Gastrocnemius medialis (tissue), 4 donors: ENCODE measurements around the gene MCFD2. TPM values are rescaled to one million over a fixed set of nuclear protein-coding genes. Genes with fewer than 3 reads are reported as not detected.

Source experiments
- ATAC-seq, 2 donors: fragments of 150-250 bp; one replicate each; pipeline ENCODE4 v1.9.1; 2016
- DNase-seq, 2 donors: peaks; one replicate each; pipeline ENCODE4 v3.0.0-alpha.2; 2019
- H3K27ac ChIP-seq, 4 donors: fragments of 200-600 bp; sonication (generic); 1 replicate in 1 of 4; 2 replicates in 3 of 4; pipeline ENCODE4 v1.5.1; 2016 to 2018; ENCODE audit warnings: mild to moderate bottlenecking in 2 of 4, moderate library complexity in 1 of 4
- H3K27me3 ChIP-seq, 3 donors: fragments of 200-600 bp; sonication (generic) in 2 of 3; 1 replicate in 1 of 3; 2 replicates in 2 of 3; pipeline versions ENCODE4 v1.5.1 to v1.6.0; 2016 to 2019; ENCODE audit warnings: mild to moderate bottlenecking in 1 of 3, moderate library complexity in 1 of 3
- H3K36me3 ChIP-seq, 2 donors: fragments of 200-600 bp; sonication (generic) in 1 of 2; one replicate each; pipeline ENCODE4 v1.5.1; 2017 to 2018
- H3K4me1 ChIP-seq, 2 donors: fragments of 200-600 bp; sonication (generic) in 1 of 2; one replicate each; pipeline ENCODE4 v1.5.1; 2016 to 2017; ENCODE audit warnings: mild to moderate bottlenecking in 2 of 2
- H3K4me3 ChIP-seq, 4 donors: fragments of 200-600 bp; sonication (generic) in 3 of 4; 1 replicate in 1 of 4; 2 replicates in 3 of 4; pipeline ENCODE4 v1.5.1; 2016 to 2019; ENCODE audit warnings: mild to moderate bottlenecking in 2 of 4
- H3K9me3 ChIP-seq, 3 donors: fragments of 200-600 bp; sonication (generic) in 2 of 3; 1 replicate in 1 of 3; 2 replicates in 2 of 3; pipeline ENCODE4 v1.5.1; 2016 to 2019
- POLR2A ChIP-seq, 2 donors: fragments of 450-650 bp; IDR thresholded peaks; one replicate each; pipeline ENCODE4 v1.6.1; 2017; ENCODE audit warnings: antibody characterized with exemption in 2 of 2, mild to moderate bottlenecking in 2 of 2, moderate library complexity in 2 of 2
- in situ Hi-C, 4 donors: fragments of 200-750 bp; cut with MboI; loops; one replicate each; pipeline versions ENCODE4 v1.15.0 to v1.8.0; 2017; ENCODE audit warnings: low sequenced_read_pairs in 4 of 4
- intact Hi-C: fragments of 100-400 bp; cut with DNase I; formaldehyde crosslinking; loops from one replicate; pipeline ENCODE4 v1.15.1; 2023; ENCODE audit warnings: low total_unique reads
- total RNA-seq, 4 donors: library from RNA; depleted of rRNA; stranded (reverse); fragments of >200 nt; gene quantifications; one replicate each; pipeline versions ENCODE4 v1.1.0 to v1.2.3, GENCODE V29; 2016
- TF ChIP-seq, protein P1 (sequence below), 5 experiments: fragments of 450-650 bp in 3 of 5; fragments of 200-600 bp in 2 of 5; sonication (generic) in 2 of 5; IDR thresholded peaks in 4 of 5; conservative IDR thresholded peaks in 1 of 5; 1 replicate in 4 of 5; 2 replicates in 1 of 5; pipeline ENCODE4 v1.5.1; 2016 to 2019; ENCODE audit warnings: antibody characterized with exemption in 5 of 5, mild to moderate bottlenecking in 3 of 5, moderate library complexity in 3 of 5

MCFD2 gene
- total RNA-seq, 4 donors from 2014 or later, result 87.9 to 182 (median 106) TPM

DNA sequence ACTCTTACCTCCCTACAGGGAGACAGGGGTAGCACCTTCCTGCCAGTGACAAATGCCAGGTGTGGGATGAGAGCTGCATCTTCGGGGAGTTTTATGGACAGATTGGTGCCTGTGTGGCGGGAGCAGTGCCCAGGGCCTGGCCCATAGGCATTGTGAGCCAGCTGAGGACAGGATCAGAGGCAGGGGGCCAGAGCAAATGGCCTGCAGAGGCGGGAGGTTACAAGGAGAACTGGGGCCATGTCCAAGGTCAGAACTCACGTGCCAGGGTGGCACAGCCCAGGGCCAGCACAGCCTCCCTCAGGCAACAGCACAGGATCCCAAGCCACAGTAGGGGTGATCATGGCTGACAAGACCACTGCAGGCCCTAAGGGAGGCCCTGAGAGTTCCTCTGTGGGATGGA is 40.2 kb upstream of the MCFD2 start:
- ATAC-seq (peak; percentile 10 to 33), DNase-seq (peak in 1 of 2 donors; percentile 46)
- no peak for TF ChIP-seq POLR2A (IDR thresholded peaks at IDR 0.05)
- TF ChIP-seq, protein P1, sequence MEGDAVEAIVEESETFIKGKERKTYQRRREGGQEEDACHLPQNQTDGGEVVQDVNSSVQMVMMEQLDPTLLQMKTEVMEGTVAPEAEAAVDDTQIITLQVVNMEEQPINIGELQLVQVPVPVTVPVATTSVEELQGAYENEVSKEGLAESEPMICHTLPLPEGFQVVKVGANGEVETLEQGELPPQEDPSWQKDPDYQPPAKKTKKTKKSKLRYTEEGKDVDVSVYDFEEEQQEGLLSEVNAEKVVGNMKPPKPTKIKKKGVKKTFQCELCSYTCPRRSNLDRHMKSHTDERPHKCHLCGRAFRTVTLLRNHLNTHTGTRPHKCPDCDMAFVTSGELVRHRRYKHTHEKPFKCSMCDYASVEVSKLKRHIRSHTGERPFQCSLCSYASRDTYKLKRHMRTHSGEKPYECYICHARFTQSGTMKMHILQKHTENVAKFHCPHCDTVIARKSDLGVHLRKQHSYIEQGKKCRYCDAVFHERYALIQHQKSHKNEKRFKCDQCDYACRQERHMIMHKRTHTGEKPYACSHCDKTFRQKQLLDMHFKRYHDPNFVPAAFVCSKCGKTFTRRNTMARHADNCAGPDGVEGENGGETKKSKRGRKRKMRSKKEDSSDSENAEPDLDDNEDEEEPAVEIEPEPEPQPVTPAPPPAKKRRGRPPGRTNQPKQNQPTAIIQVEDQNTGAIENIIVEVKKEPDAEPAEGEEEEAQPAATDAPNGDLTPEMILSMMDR (IDR thresholded peaks at IDR 0.05 in 4 of 5, conservative IDR thresholded peaks at IDR 0.05 in 1 of 5), result no peak
- H3K4me1 ChIP-seq, result peaks cover 20 to 22% of the 10 kb centered on the region in 2 donors
- intact Hi-C loops, result no loop called here
- in situ Hi-C loops, result no loop called here
- H3K9me3 ChIP-seq, result no peaks in the 10 kb centered on the region
- H3K36me3 ChIP-seq, result peaks cover 0 to 6% of the 10 kb centered on the region in 2 donors
- no peak overlapping the region for H3K4me3 ChIP-seq
- H3K27ac ChIP-seq, result peak overlapping the region; percentile 62 to 89 (median 82)
- H3K27me3 ChIP-seq, result no peaks in the 10 kb centered on the region

DNA sequence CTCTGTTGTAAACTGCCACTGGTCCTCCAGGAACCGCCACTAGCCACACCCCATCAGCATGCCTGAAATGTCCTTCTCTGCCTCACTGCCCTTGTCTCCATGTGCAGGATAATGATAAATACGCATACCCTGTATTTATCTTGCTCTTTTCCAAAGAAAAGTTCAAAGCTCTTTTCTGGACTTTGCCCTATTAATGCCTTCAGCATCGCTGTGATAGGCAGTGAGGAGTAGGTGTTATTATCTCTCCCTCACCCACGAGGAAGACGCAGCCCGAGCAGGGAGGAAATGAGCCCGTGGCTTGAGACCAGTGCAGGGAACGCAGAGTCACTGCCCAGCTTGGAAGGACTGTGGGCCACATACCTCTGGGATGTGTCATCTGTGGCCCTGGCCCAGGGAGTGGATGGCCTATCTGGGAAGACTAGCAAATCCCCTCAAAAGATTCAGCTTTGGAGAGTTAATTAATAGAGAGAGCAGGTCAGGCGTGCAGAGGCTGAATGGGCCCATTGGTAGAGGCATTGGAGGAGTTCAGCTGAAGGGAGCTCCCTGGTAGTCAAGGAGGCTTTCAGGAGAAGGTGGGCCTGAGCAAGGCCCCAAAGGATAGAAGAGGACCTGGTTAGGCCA is 39.5 kb upstream of the MCFD2 start:
- Histone ChIP-seq H3K36me3 (peaks cover 0 to 6% of the 10 kb centered on the region in 2 donors), H3K9me3 (no peaks in the 10 kb centered on the region), H3K4me1 (peaks cover 20 to 22% of the 10 kb centered on the region in 2 donors), H3K27ac (peak overlapping the region; percentile 62 to 89 (median 82)), H3K27me3 (no peaks in the 10 kb centered on the region), H3K4me3 (no peak overlapping the region)
- no peak for TF ChIP-seq POLR2A (IDR thresholded peaks at IDR 0.05)
- ATAC-seq, result peak; percentile 89 to 91
- intact Hi-C loops (no loop called here), in situ Hi-C loops (no loop called here)
- peak; percentile 75 to 88 for DNase-seq

DNA sequence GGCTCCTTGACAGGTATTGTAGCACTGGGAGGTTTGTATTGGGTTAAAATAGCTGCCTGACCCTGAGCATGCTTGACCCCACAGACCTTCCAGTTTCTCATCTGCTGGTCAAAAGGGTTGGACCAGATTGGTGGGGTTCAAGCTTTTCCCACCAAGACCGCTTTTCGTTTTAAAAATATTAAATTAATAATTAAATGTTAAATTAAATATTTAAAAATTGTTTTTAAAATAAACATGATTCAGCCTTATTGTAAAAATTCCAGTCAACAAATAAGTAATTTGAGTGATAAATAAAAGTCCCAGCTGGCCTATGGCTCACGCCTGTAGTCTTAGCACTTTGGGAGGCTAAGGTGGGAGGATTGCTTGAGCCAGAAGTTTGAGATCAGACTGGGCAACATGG is 36.6 kb upstream of the MCFD2 start:
- H3K4me1 ChIP-seq, result peaks cover 20 to 22% of the 10 kb centered on the region in 2 donors
- no peak for DNase-seq
- H3K4me3 ChIP-seq, result no peak overlapping the region
- TF ChIP-seq, protein P1 (IDR thresholded peaks at IDR 0.05 in 4 of 5, conservative IDR thresholded peaks at IDR 0.05 in 1 of 5), result no peak
- no peak for TF ChIP-seq POLR2A (IDR thresholded peaks at IDR 0.05)
- intact Hi-C loops (no loop called here), in situ Hi-C loops (no loop called here)
- H3K9me3 ChIP-seq, result no peaks in the 10 kb centered on the region
- H3K27me3 ChIP-seq, result no peaks in the 10 kb centered on the region
- H3K36me3 ChIP-seq, result no peaks in the 10 kb centered on the region
- ATAC-seq, result no peak
- no peak overlapping the region for H3K27ac ChIP-seq

DNA sequence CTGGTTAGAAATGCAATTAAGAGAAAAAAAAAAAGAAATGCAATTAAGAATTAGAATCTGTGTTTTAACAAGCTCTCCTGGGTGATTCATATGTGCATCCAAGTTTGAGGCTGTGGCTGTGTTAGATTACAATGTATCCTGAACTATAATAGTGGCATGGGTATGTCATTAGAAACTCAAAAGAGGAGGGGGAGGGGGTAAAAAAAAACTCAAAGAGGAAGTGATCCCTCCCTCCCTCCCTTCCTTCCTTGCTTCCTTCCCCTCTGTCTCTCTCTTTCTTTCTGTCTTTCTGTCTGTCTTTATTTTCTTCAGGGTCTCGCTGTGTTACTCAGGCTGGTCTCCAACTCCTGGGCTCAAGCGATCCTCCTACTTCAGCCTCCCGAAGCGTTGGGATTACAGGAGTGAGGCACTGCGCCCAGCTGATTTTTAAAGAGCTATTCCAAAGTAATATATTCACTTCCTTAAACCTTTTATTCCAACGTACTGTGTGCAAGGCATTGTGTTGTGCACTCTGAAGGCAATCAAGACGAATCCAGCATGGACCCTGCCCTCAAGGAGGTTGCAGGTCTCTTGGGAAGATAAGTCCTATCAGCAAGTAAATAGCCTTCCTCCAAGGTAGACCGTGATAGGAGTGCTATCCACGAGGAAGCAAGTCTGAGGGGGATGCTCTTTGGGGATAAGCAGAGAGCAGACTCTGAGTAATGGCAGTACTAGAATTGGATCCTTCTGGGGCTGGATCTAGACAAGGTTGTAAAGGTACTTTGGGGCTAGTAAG is 35.9 kb upstream of the MCFD2 start:
- in situ Hi-C loops, result no loop called here
- no peak for TF ChIP-seq POLR2A (IDR thresholded peaks at IDR 0.05)
- TF ChIP-seq, protein P1 (IDR thresholded peaks at IDR 0.05 in 4 of 5, conservative IDR thresholded peaks at IDR 0.05 in 1 of 5), result no peak
- intact Hi-C loops, result no loop called here
- Histone ChIP-seq H3K4me3 (no peak overlapping the region), H3K9me3 (no peaks in the 10 kb centered on the region), H3K4me1 (peaks cover 20 to 22% of the 10 kb centered on the region in 2 donors), H3K27ac (no peak overlapping the region), H3K36me3 (no peaks in the 10 kb centered on the region), H3K27me3 (no peaks in the 10 kb centered on the region)
- DNase-seq (no peak), ATAC-seq (no peak)

DNA sequence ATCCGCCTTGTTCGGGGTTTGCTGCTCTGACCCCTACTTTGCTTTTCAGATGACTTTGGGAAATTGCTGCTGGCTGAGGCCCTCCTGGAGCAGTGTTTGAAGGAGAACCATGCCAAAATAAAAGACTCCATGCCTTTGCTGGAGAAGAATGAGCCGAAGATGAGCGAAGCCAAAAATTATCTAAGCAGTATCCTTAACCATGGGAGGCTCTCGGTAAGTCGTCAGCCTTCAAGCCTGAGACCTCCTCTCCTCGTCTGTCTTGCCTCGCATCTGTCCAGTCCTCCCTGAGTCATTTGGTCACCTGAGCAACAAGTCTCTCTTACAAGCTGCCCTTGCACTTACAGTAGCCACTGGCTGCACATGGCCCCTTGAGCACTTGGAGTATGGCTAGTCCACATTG is 34.7 kb upstream of the MCFD2 start:
- intact Hi-C loops, result no loop called here
- TF ChIP-seq, protein P1 (IDR thresholded peaks at IDR 0.05 in 4 of 5, conservative IDR thresholded peaks at IDR 0.05 in 1 of 5), result no peak
- TF ChIP-seq POLR2A (IDR thresholded peaks at IDR 0.05), result no peak
- no peak overlapping the region for H3K27ac ChIP-seq

More for the DNA sequence above, 34.7 kb upstream of the MCFD2 start:
- Histone ChIP-seq H3K9me3 (no peaks in the 10 kb centered on the region), H3K27me3 (no peaks in the 10 kb centered on the region), H3K4me1 (peaks cover 10 to 12% of the 10 kb centered on the region in 2 donors), H3K4me3 (no peak overlapping the region), H3K36me3 (no peaks in the 10 kb centered on the region)
- no peak for ATAC-seq
- DNase-seq, result no peak
- in situ Hi-C loops, result no loop called here
